Karpas-422 (cell line): ENCODE results near the gene MAP3K20. TPM values are rescaled to one million over a fixed set of nuclear protein-coding genes. Genes with fewer than 3 reads are reported as not detected.

Source experiments
- DNase-seq: peaks from one replicate; pipeline ENCODE4 v3.0.0-alpha.2; 2015
- H2AFZ ChIP-seq: fragments of 200-600 bp; sonication (generic); 2 replicates; pipeline ENCODE4 v1.6.1; 2014; ENCODE audit warnings: antibody characterized with exemption, low read length, mixed read lengths
- H3K27ac ChIP-seq: fragments of 200-600 bp; sonication (generic); 2 replicates; pipeline ENCODE4 v1.5.1; 2014; ENCODE audit warnings: mild to moderate bottlenecking, low read length, moderate library complexity
- H3K27me3 ChIP-seq: fragments of 200-600 bp; sonication (generic); 2 replicates; pipeline ENCODE4 v1.6.1; 2014; ENCODE audit warnings: low read length, mixed read lengths
- H3K36me3 ChIP-seq: fragments of 200-600 bp; sonication (generic); 2 replicates; pipeline ENCODE4 v1.6.1; 2014; ENCODE audit warnings: low read length, mixed read lengths; ENCODE audit not compliant: insufficient read depth
- H3K4me1 ChIP-seq: fragments of 200-600 bp; sonication (generic); 2 replicates; pipeline ENCODE4 v1.6.1; 2014; ENCODE audit warnings: mild to moderate bottlenecking, low read length, mixed read lengths
- H3K4me2 ChIP-seq: fragments of 200-600 bp; sonication (generic); 2 replicates; pipeline ENCODE4 v1.6.1; 2014; ENCODE audit warnings: low read length, low read depth, mild to moderate bottlenecking; ENCODE audit not compliant: poor library complexity, severe bottlenecking
- H3K4me3 ChIP-seq: fragments of 200-600 bp; sonication (generic); 2 replicates; pipeline ENCODE4 v1.5.1; 2014; ENCODE audit warnings: mild to moderate bottlenecking, antibody characterized with exemption, low read length, mixed read lengths
- H3K79me2 ChIP-seq: fragments of 200-600 bp; sonication (generic); 2 replicates; pipeline ENCODE4 v1.6.1; 2014; ENCODE audit warnings: mild to moderate bottlenecking, low read length, mixed read lengths
- H3K9ac ChIP-seq: fragments of 200-600 bp; sonication (generic); 2 replicates; pipeline ENCODE4 v1.6.0; 2014; ENCODE audit warnings: low read length
- H3K9me2 ChIP-seq: fragments of 200-600 bp; sonication (generic), shearing (Covaris generic); replicated peaks from 2 replicates; pipeline ENCODE4 v1.6.0; 2014; ENCODE audit warnings: mild to moderate bottlenecking, low read length, moderate library complexity; ENCODE audit not compliant: insufficient read depth
- H3K9me3 ChIP-seq: fragments of 300-700, 200-600 bp; sonication (generic); 2 replicates; pipeline ENCODE4 v1.6.1; 2014; ENCODE audit warnings: low read length, mixed read lengths
- H4K20me1 ChIP-seq: fragments of 200-600 bp; sonication (generic); 2 replicates; pipeline ENCODE4 v1.6.1; 2014; ENCODE audit warnings: mild to moderate bottlenecking, antibody characterized with exemption, low read length, low read depth; ENCODE audit not compliant: insufficient read depth
- total RNA-seq: library from RNA; depleted of rRNA; stranded (reverse); fragments of >200 nt; shearing (Covaris generic); gene quantifications from 2 replicates; pipeline ENCODE4 v1.2.3, GENCODE V29; 2014; ENCODE audit warnings: low replicate concordance

Gene MAP3K20
- total RNA-seq, 1 experiment from 2014 or later: 0.34 TPM

GRCh38 chr2:173132531-173132930 lies 56.9 kb downstream of the MAP3K20 start:
- Histone ChIP-seq H3K36me3 (no peaks in the 10 kb centered on the region), H3K9ac (no peak overlapping the region), H3K4me3 (no peak overlapping the region), H3K9me3 (no peaks in the 10 kb centered on the region), H3K4me1 (no peaks in the 10 kb centered on the region), H3K79me2 (no peaks in the 10 kb centered on the region), H4K20me1 (no peaks in the 10 kb centered on the region), H3K27ac (no peak overlapping the region), H3K4me2 (no peak overlapping the region), H2AFZ (no peak overlapping the region), H3K27me3 (no peaks in the 10 kb centered on the region), H3K9me2 (no peaks in the 10 kb centered on the region)
- DNase-seq: no peak

- Histone ChIP-seq H4K20me1 (no peaks in the 10 kb centered on the region), H3K4me2 (no peak overlapping the region), H2AFZ (no peak overlapping the region), H3K36me3 (no peaks in the 10 kb centered on the region), H3K79me2 (no peaks in the 10 kb centered on the region), H3K4me1 (no peaks in the 10 kb centered on the region), H3K9me3 (no peaks in the 10 kb centered on the region), H3K27ac (no peak overlapping the region), H3K9me2 (no peaks in the 10 kb centered on the region), H3K9ac (no peak overlapping the region), H3K4me3 (no peak overlapping the region), H3K27me3 (no peaks in the 10 kb centered on the region)
- no peak for DNase-seq
Observed at GRCh38 chr2:173134703-173135102, 59.1 kb downstream of the MAP3K20 start.

- Histone ChIP-seq H3K9me2 (no peaks in the 10 kb centered on the region), H3K4me3 (no peak overlapping the region), H2AFZ (no peak overlapping the region), H3K36me3 (no peaks in the 10 kb centered on the region), H3K9ac (no peak overlapping the region), H3K27ac (no peak overlapping the region), H3K4me1 (no peaks in the 10 kb centered on the region), H3K79me2 (no peaks in the 10 kb centered on the region), H3K4me2 (no peak overlapping the region), H4K20me1 (no peaks in the 10 kb centered on the region), H3K27me3 (no peaks in the 10 kb centered on the region), H3K9me3 (no peaks in the 10 kb centered on the region)
- DNase-seq: no peak
Observed at GRCh38 chr2:173136067-173136466, 60.4 kb downstream of the MAP3K20 start.

GRCh38 chr2:173136599-173136998 lies 61.0 kb downstream of the MAP3K20 start:
- Histone ChIP-seq H3K27me3 (no peaks in the 10 kb centered on the region), H4K20me1 (no peaks in the 10 kb centered on the region), H3K9me3 (no peaks in the 10 kb centered on the region), H3K79me2 (no peaks in the 10 kb centered on the region), H3K4me2 (no peak overlapping the region), H3K4me3 (no peak overlapping the region), H3K36me3 (no peaks in the 10 kb centered on the region), H3K9me2 (no peaks in the 10 kb centered on the region), H3K9ac (no peak overlapping the region), H3K27ac (no peak overlapping the region), H2AFZ (no peak overlapping the region), H3K4me1 (no peaks in the 10 kb centered on the region)
- DNase-seq: no peak

GRCh38 chr2:173137610-173138009 lies 62.0 kb downstream of the MAP3K20 start:
- no peak overlapping the region for H2AFZ ChIP-seq
- H3K4me1 ChIP-seq: no peaks in the 10 kb centered on the region
- H3K9ac ChIP-seq: no peak overlapping the region
- no peaks in the 10 kb centered on the region for H3K27me3 ChIP-seq
- DNase-seq: no peak
- H3K9me2 ChIP-seq: no peaks in the 10 kb centered on the region
- no peaks in the 10 kb centered on the region for H3K36me3 ChIP-seq
- no peak overlapping the region for H3K4me3 ChIP-seq
- no peak overlapping the region for H3K27ac ChIP-seq
- H3K4me2 ChIP-seq: no peak overlapping the region
- no peaks in the 10 kb centered on the region for H3K9me3 ChIP-seq
- H4K20me1 ChIP-seq: no peaks in the 10 kb centered on the region
- H3K79me2 ChIP-seq: no peaks in the 10 kb centered on the region

- H3K4me1 ChIP-seq: no peaks in the 10 kb centered on the region
- H3K9me2 ChIP-seq: no peaks in the 10 kb centered on the region
- no peaks in the 10 kb centered on the region for H4K20me1 ChIP-seq
- no peak for DNase-seq
- H3K79me2 ChIP-seq: no peaks in the 10 kb centered on the region
- H3K4me2 ChIP-seq: no peak overlapping the region
- no peak overlapping the region for H3K27ac ChIP-seq
- no peaks in the 10 kb centered on the region for H3K27me3 ChIP-seq
- H2AFZ ChIP-seq: no peak overlapping the region
- H3K4me3 ChIP-seq: no peak overlapping the region
- no peak overlapping the region for H3K9ac ChIP-seq
- H3K36me3 ChIP-seq: no peaks in the 10 kb centered on the region
- H3K9me3 ChIP-seq: no peaks in the 10 kb centered on the region
Observed at GRCh38 chr2:173138962-173139361, 63.3 kb downstream of the MAP3K20 start.

DNA sequence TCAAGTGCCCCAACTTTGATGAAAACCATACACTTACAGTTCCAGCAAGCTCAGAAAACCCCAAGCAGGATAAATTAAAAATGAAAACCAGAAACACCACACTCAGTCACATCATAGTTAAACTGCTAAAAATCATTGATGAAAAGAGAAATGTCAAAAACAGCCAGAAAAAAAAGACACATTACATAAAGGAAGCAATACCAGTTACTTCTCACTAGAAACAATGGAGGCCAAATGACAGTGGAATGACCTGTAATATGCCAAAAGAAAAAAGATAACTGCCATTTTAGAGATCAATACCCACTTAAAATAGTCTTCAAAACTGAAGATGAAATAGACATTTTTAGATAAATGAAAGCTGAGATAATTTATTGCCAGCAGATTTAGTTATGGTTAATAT lies 66.0 kb downstream of the MAP3K20 start:
- H3K27me3 ChIP-seq: no peaks in the 10 kb centered on the region
- no peaks in the 10 kb centered on the region for H3K9me2 ChIP-seq
- no peak overlapping the region for H3K9ac ChIP-seq
- no peak for DNase-seq
- no peaks in the 10 kb centered on the region for H3K9me3 ChIP-seq
- no peak overlapping the region for H3K4me3 ChIP-seq
- H3K27ac ChIP-seq: no peak overlapping the region
- no peaks in the 10 kb centered on the region for H3K36me3 ChIP-seq
- H3K79me2 ChIP-seq: no peaks in the 10 kb centered on the region
- no peak overlapping the region for H2AFZ ChIP-seq
- no peaks in the 10 kb centered on the region for H3K4me1 ChIP-seq
- no peak overlapping the region for H3K4me2 ChIP-seq
- H4K20me1 ChIP-seq: no peaks in the 10 kb centered on the region

- no peak overlapping the region for H3K4me2 ChIP-seq
- H3K36me3 ChIP-seq: no peaks in the 10 kb centered on the region
- no peak overlapping the region for H3K4me3 ChIP-seq
- no peak overlapping the region for H3K27ac ChIP-seq
- H4K20me1 ChIP-seq: no peaks in the 10 kb centered on the region
- H3K79me2 ChIP-seq: no peaks in the 10 kb centered on the region
- no peak overlapping the region for H3K9ac ChIP-seq
- H3K9me2 ChIP-seq: no peaks in the 10 kb centered on the region
- DNase-seq: no peak
- H3K27me3 ChIP-seq: no peaks in the 10 kb centered on the region
- no peaks in the 10 kb centered on the region for H3K4me1 ChIP-seq
- no peaks in the 10 kb centered on the region for H3K9me3 ChIP-seq
- H2AFZ ChIP-seq: no peak overlapping the region
Observed at GRCh38 chr2:173145454-173145853, 69.8 kb downstream of the MAP3K20 start.

- no peaks in the 10 kb centered on the region for H3K4me1 ChIP-seq
- H3K4me3 ChIP-seq: no peak overlapping the region
- no peak for DNase-seq
- H3K9ac ChIP-seq: no peak overlapping the region
- H2AFZ ChIP-seq: no peak overlapping the region
- no peaks in the 10 kb centered on the region for H3K36me3 ChIP-seq
- no peak overlapping the region for H3K4me2 ChIP-seq
- no peak overlapping the region for H3K27ac ChIP-seq
- no peaks in the 10 kb centered on the region for H4K20me1 ChIP-seq
- H3K9me3 ChIP-seq: no peaks in the 10 kb centered on the region
- H3K27me3 ChIP-seq: no peaks in the 10 kb centered on the region
- no peaks in the 10 kb centered on the region for H3K9me2 ChIP-seq
- H3K79me2 ChIP-seq: no peaks in the 10 kb centered on the region
Observed at GRCh38 chr2:173146590-173146989, 70.9 kb downstream of the MAP3K20 start.
